WTC11 (cell line): ENCODE results near the gene RAMAC. TPM values are rescaled to one million over a fixed set of nuclear protein-coding genes. Genes with fewer than 3 reads are reported as not detected.

Experiments used
- ATAC-seq: fragments of 200-7000 bp; cut with Tn5 transposase; 2 replicates; pipeline ENCODE4 v1.10.0; 2021; ENCODE audit warnings: mild to moderate bottlenecking, moderate library complexity
- CTCF ChIA-PET: fragments of 300-600 bp; sonication (Branson Sonifier 250); formaldehyde crosslinking; loops from one replicate; lab custom pipeline; 2021; ENCODE audit warnings: antibody characterized with exemption; lab: Charles Lee
- POLR2A ChIA-PET: fragments of 350-600 bp; sonication (Branson Sonifier 250); formaldehyde crosslinking; loops from one replicate; lab custom pipeline; 2021; ENCODE audit warnings: antibody characterized with exemption; lab: Charles Lee
- DNase-seq: peaks from one replicate; pipeline ENCODE4 v3.0.0; 2021; ENCODE audit warnings: low spot score
- H3K27ac Mint-ChIP-seq: 2 replicates; pipeline ENCODE4 v1.8.0; 2021; ENCODE audit warnings: mixed read lengths
- H3K27me3 Mint-ChIP-seq: 2 replicates; pipeline ENCODE4 v1.8.0; 2021; ENCODE audit warnings: low read depth, mild to moderate bottlenecking, moderate library complexity, mixed read lengths
- H3K36me3 Mint-ChIP-seq: 2 replicates; pipeline ENCODE4 v1.8.0; 2021; ENCODE audit warnings: mixed read lengths
- H3K4me1 Mint-ChIP-seq: 2 replicates; pipeline ENCODE4 v1.8.0; 2022; ENCODE audit warnings: mixed read lengths
- H3K4me3 Mint-ChIP-seq: 2 replicates; pipeline ENCODE4 v1.8.0; 2021; ENCODE audit warnings: mild to moderate bottlenecking, moderate library complexity, mixed read lengths
- H3K9me3 Mint-ChIP-seq: 2 replicates; pipeline ENCODE4 v1.8.0; 2021; ENCODE audit warnings: mixed read lengths
- ATF3 ChIP-seq: sonication (generic); formaldehyde crosslinking; conservative IDR thresholded peaks from 2 replicates; pipeline ENCODE4 v1.8.1; 2022; ENCODE audit warnings: mild to moderate bottlenecking, missing genetic modification reagents
- FOXP4 ChIP-seq: sonication (generic); formaldehyde crosslinking; IDR thresholded peaks from 2 replicates; pipeline ENCODE4 v1.8.0; 2022; ENCODE audit warnings: mild to moderate bottlenecking, missing genetic modification reagents
- GRHL2 ChIP-seq: fragments of 250-450 bp; sonication (Bioruptor Pico); IDR thresholded peaks from 2 replicates; pipeline ENCODE4 v1.8.0; 2022; ENCODE audit warnings: mild to moderate bottlenecking, moderate library complexity; ENCODE audit not compliant: insufficient replicate concordance, severe bottlenecking
- GTF2I ChIP-seq: fragments of 250-450 bp; sonication (Bioruptor Pico); conservative IDR thresholded peaks from 2 replicates; pipeline ENCODE4 v1.4.0; 2021; ENCODE audit warnings: mild to moderate bottlenecking
- MXD4 ChIP-seq: fragments of 250-450 bp; sonication (Bioruptor Pico); IDR thresholded peaks from 2 replicates; pipeline ENCODE4 v1.8.0; 2021; ENCODE audit warnings: mild to moderate bottlenecking, moderate library complexity, borderline replicate concordance
- NFE2L1 ChIP-seq: sonication (generic); formaldehyde crosslinking; IDR thresholded peaks from 2 replicates; pipeline ENCODE4 v1.8.1; 2023; ENCODE audit warnings: missing genetic modification reagents
- NR1H2 ChIP-seq: sonication (generic); formaldehyde crosslinking; IDR thresholded peaks from 2 replicates; pipeline ENCODE4 v1.9.0; 2021; ENCODE audit warnings: mild to moderate bottlenecking, moderate library complexity, missing genetic modification reagents
- NR3C1 ChIP-seq: sonication (generic); formaldehyde crosslinking; conservative IDR thresholded peaks from 2 replicates; pipeline ENCODE4 v1.8.1; 2023; ENCODE audit warnings: low read depth, mild to moderate bottlenecking, missing genetic modification reagents
- PREB ChIP-seq: sonication (generic); formaldehyde crosslinking; IDR thresholded peaks from 2 replicates; pipeline ENCODE4 v1.8.1; 2022; ENCODE audit warnings: mild to moderate bottlenecking, missing genetic modification reagents, moderate library complexity, borderline replicate concordance
- RELA ChIP-seq: sonication (generic); formaldehyde crosslinking; IDR thresholded peaks from 2 replicates; pipeline ENCODE4 v1.8.1; 2022; ENCODE audit warnings: missing genetic modification reagents, mild to moderate bottlenecking, borderline replicate concordance
- SMAD4 ChIP-seq: sonication (generic); formaldehyde crosslinking; IDR thresholded peaks from 2 replicates; pipeline ENCODE4 v1.8.0; 2022; ENCODE audit warnings: mild to moderate bottlenecking, missing genetic modification reagents
- STAT6 ChIP-seq: sonication (generic); formaldehyde crosslinking; conservative IDR thresholded peaks from 2 replicates; pipeline ENCODE4 v1.8.1; 2023; ENCODE audit warnings: mild to moderate bottlenecking, low read depth, missing genetic modification reagents, moderate library complexity
- TP53 ChIP-seq: sonication (generic); formaldehyde crosslinking; IDR thresholded peaks from 2 replicates; pipeline ENCODE4 v1.8.1; 2023; ENCODE audit warnings: mild to moderate bottlenecking, missing genetic modification reagents
- ZNF219 ChIP-seq: sonication (generic); formaldehyde crosslinking; IDR thresholded peaks from 2 replicates; pipeline ENCODE4 v1.8.0; 2023; ENCODE audit warnings: missing genetic modification reagents, mild to moderate bottlenecking, borderline replicate concordance
- ZNF263 ChIP-seq: sonication (generic); formaldehyde crosslinking; IDR thresholded peaks from 2 replicates; pipeline ENCODE4 v1.8.1; 2022; ENCODE audit warnings: low read depth, mild to moderate bottlenecking, moderate library complexity, missing genetic modification reagents
- ZNF423 ChIP-seq: fragments of 250-450 bp; sonication (Bioruptor Pico); IDR thresholded peaks from 2 replicates; pipeline ENCODE4 v2.1.2; 2022; ENCODE audit warnings: mild to moderate bottlenecking, moderate library complexity
- total RNA-seq: library from RNA; stranded (reverse); gene quantifications from 3 replicates; pipeline ENCODE4 v1.2.3, GENCODE V29; 2021
- TF ChIP-seq, protein P1 (sequence below): sonication (generic); formaldehyde crosslinking; IDR thresholded peaks from 2 replicates; pipeline ENCODE4 v1.8.0; 2023; ENCODE audit warnings: missing genetic modification reagents
- TF ChIP-seq, protein P2 (sequence below): sonication (generic); formaldehyde crosslinking; IDR thresholded peaks from 2 replicates; pipeline ENCODE4 v1.8.1; 2022; ENCODE audit warnings: low read depth, missing genetic modification reagents, borderline replicate concordance
- TF ChIP-seq, protein P3 (sequence below): sonication (generic); formaldehyde crosslinking; IDR thresholded peaks from 2 replicates; pipeline ENCODE4 v1.8.0; 2022; ENCODE audit warnings: mild to moderate bottlenecking, missing genetic modification reagents

The RAMAC gene
- total RNA-seq, 1 experiment from 2014 or later: 26.6 TPM

- TF ChIP-seq NFE2L1 (CRISPR knock-in tag) (no peak), ZNF219 (CRISPR knock-in tag) (no peak)
Measured at GRCh38 chr15:82959423-82959822, 26.6 kb upstream of the RAMAC start (continued).

DNA sequence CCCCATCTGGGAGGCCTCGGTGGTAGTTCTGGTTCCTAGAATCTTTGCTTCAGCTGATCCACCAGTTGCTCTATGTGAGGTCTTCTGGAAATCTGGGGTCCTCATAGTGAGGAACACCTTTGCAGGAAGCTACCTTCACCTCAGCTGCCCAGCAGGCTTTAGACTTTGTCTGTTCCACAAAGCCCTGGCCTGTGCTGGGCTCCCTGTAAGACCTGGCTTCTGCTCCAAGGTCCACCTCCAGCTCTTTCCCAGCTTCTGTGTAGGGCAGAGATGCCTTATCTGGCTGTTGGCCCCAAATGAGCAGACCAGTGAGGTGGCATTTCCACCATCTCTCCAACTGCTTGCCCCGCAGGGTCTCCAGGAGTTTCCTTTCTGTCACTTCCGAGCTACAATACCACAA lies 25.2 kb upstream of the RAMAC start:
- TF ChIP-seq ZNF423 (CRISPR knock-in tag) (no peak), GTF2I (no peak), TP53 (CRISPR knock-in tag) (no peak), NR1H2 (no peak), NFE2L1 (CRISPR knock-in tag) (no peak), NR3C1 (CRISPR knock-in tag) (no peak), FOXP4 (no peak), GRHL2 (no peak), MXD4 (CRISPR knock-in tag) (no peak)
- no peaks in the 10 kb centered on the region for H3K9me3 Mint-ChIP-seq
- no peak overlapping the region for H3K27ac Mint-ChIP-seq
- CTCF ChIA-PET: interaction anchor here (1.2 to 1.9 kb wide), 3 partner anchors 17 to 111 kb away, joined by 3 to 5 read pairs (median 4); no protein-coding TSS in a partner anchor
- DNase-seq: no peak
- no peaks in the 10 kb centered on the region for H3K36me3 Mint-ChIP-seq
- H3K4me1 Mint-ChIP-seq: peaks cover 13% of the 10 kb centered on the region
- POLR2A ChIA-PET: no interaction called here
- no peak for ATAC-seq
- H3K27me3 Mint-ChIP-seq: peaks cover 2% of the 10 kb centered on the region; the same call in 1 of the 2 replicates
- H3K4me3 Mint-ChIP-seq: no peak overlapping the region

- TF ChIP-seq, protein P1, sequence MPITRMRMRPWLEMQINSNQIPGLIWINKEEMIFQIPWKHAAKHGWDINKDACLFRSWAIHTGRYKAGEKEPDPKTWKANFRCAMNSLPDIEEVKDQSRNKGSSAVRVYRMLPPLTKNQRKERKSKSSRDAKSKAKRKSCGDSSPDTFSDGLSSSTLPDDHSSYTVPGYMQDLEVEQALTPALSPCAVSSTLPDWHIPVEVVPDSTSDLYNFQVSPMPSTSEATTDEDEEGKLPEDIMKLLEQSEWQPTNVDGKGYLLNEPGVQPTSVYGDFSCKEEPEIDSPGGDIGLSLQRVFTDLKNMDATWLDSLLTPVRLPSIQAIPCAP (CRISPR knock-in tag): no peak
- TF ChIP-seq STAT6 (CRISPR knock-in tag) (no peak), SMAD4 (no peak), ZNF263 (CRISPR knock-in tag) (no peak), ATF3 (CRISPR knock-in tag) (no peak), RELA (CRISPR knock-in tag) (no peak), PREB (no peak)
- TF ChIP-seq, protein P2, sequence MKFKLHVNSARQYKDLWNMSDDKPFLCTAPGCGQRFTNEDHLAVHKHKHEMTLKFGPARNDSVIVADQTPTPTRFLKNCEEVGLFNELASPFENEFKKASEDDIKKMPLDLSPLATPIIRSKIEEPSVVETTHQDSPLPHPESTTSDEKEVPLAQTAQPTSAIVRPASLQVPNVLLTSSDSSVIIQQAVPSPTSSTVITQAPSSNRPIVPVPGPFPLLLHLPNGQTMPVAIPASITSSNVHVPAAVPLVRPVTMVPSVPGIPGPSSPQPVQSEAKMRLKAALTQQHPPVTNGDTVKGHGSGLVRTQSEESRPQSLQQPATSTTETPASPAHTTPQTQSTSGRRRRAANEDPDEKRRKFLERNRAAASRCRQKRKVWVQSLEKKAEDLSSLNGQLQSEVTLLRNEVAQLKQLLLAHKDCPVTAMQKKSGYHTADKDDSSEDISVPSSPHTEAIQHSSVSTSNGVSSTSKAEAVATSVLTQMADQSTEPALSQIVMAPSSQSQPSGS (CRISPR knock-in tag): no peak
- TF ChIP-seq, protein P3, sequence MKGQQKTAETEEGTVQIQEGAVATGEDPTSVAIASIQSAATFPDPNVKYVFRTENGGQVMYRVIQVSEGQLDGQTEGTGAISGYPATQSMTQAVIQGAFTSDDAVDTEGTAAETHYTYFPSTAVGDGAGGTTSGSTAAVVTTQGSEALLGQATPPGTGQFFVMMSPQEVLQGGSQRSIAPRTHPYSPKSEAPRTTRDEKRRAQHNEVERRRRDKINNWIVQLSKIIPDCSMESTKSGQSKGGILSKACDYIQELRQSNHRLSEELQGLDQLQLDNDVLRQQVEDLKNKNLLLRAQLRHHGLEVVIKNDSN: no peak
- H3K4me1 Mint-ChIP-seq: peaks cover 13% of the 10 kb centered on the region
- no peaks in the 10 kb centered on the region for H3K9me3 Mint-ChIP-seq
- H3K27me3 Mint-ChIP-seq: peaks cover 3% of the 10 kb centered on the region; the same call in 1 of the 2 replicates
- ChIA-PET CTCF (interaction anchor here (2.8 kb wide), 1 partner anchor 114 kb away, joined by 16 read pairs; no protein-coding TSS in a partner anchor), POLR2A (interaction anchor here (0.6 kb wide), 1 partner anchor 360 kb away, joined by 3 read pairs; no protein-coding TSS in a partner anchor)
- DNase-seq: no peak
- ATAC-seq: peak; percentile 81
- H3K27ac Mint-ChIP-seq: peak overlapping the region; percentile 63; the same call in 1 of the 2 replicates
- no peaks in the 10 kb centered on the region for H3K36me3 Mint-ChIP-seq
- no peak overlapping the region; the same call in 1 of the 2 replicates for H3K4me3 Mint-ChIP-seq
Measured at GRCh38 chr15:82963471-82964341, 22.3 kb upstream of the RAMAC start.
